Breast epithelium (tissue), 3 donors: ENCODE measurements around the gene SEPSECS.

ENCODE experiments used
- POLR2A ChIP-seq: fragments of 450-650 bp; IDR thresholded peaks from one replicate; pipeline ENCODE4 v1.6.1; 2016; ENCODE audit warnings: antibody characterized with exemption, mild to moderate bottlenecking, moderate library complexity
- POLR2AphosphoS5 ChIP-seq, 3 donors: sonication (generic); formaldehyde crosslinking; IDR thresholded peaks; one replicate each; pipeline ENCODE4 v1.6.1; 2017; ENCODE audit warnings: antibody characterized with exemption in 3 of 3
- TF ChIP-seq, protein P1 (sequence below), 3 donors: fragments of 450-650 bp; IDR thresholded peaks; one replicate each; pipeline ENCODE4 v1.5.1; 2016 to 2017; ENCODE audit warnings: antibody characterized with exemption in 3 of 3, mild to moderate bottlenecking in 3 of 3, moderate library complexity in 3 of 3

DNA sequence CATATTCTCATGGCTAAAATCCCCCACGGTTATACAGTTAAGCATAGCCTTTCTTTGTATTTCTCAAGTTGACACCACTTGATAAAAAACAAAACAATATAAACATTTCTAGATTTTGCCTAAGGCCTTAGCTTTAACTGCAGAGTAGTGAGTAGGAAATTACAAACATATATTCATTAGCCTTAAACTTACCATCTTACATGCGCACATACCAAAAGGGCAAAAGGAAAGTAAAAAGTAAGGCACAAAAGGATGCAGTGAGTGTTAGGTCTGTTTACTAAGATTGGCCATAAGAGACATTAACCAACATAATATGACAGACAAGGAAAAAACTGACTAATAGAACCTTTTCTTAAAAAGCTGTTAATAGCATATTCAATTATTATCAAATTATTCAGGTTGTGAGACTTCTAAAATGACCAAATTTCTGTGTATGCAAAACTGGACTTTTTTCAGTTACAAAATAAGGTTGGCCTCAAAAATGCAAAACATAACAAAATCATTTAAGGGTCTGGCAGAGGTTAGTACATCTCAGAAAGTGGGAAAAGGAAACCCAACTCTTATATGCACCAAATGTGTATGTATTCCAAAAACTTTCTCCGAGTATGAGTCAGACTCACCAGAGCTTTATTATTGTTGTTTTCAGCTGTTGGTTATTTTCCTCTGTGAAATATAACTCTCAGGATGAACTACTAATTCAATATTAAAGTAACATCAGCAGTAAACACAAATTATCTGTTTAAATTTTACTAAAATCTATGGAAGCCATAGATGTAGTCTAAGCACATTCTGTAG, 39.9 kb downstream of the SEPSECS start:
- no peak for TF ChIP-seq POLR2AphosphoS5 (IDR thresholded peaks at IDR 0.05)
- TF ChIP-seq, protein P1, sequence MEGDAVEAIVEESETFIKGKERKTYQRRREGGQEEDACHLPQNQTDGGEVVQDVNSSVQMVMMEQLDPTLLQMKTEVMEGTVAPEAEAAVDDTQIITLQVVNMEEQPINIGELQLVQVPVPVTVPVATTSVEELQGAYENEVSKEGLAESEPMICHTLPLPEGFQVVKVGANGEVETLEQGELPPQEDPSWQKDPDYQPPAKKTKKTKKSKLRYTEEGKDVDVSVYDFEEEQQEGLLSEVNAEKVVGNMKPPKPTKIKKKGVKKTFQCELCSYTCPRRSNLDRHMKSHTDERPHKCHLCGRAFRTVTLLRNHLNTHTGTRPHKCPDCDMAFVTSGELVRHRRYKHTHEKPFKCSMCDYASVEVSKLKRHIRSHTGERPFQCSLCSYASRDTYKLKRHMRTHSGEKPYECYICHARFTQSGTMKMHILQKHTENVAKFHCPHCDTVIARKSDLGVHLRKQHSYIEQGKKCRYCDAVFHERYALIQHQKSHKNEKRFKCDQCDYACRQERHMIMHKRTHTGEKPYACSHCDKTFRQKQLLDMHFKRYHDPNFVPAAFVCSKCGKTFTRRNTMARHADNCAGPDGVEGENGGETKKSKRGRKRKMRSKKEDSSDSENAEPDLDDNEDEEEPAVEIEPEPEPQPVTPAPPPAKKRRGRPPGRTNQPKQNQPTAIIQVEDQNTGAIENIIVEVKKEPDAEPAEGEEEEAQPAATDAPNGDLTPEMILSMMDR (IDR thresholded peaks at IDR 0.05) = no peak
- no peak for TF ChIP-seq POLR2A
